Endothelial cell of umbilical vein (primary cell): ENCODE measurements around the gene SLC35B4.

Experiments used
- EZH2 ChIP-seq: IDR thresholded peaks from 2 replicates; pipeline ENCODE4 v1.6.1; 2012; ENCODE audit warnings: borderline replicate concordance, low read depth, mild to moderate bottlenecking, moderate library complexity, low read length, inconsistent platforms; ENCODE audit not compliant: severe bottlenecking
- GATA2 ChIP-seq: IDR thresholded peaks from 2 replicates; pipeline ENCODE4 v1.7.0; 2011; ENCODE audit warnings: low read depth, mild to moderate bottlenecking, moderate library complexity, mixed read lengths, low read length; ENCODE audit not compliant: insufficient read length, insufficient read depth
- JUN ChIP-seq: IDR thresholded peaks from 2 replicates; pipeline ENCODE4 v1.6.1; 2011; ENCODE audit warnings: borderline replicate concordance, low read depth; ENCODE audit not compliant: insufficient read length, insufficient read depth
- POLR2A ChIP-seq: IDR thresholded peaks from 2 replicates; pipeline ENCODE4 v1.6.1; 2012; ENCODE audit warnings: low read depth, mild to moderate bottlenecking, control low read depth, low read length
- POLR2AphosphoS5 ChIP-seq: IDR thresholded peaks from 2 replicates; pipeline ENCODE4 v1.6.1; 2012; ENCODE audit warnings: low read depth, mild to moderate bottlenecking, control low read depth, low read length, moderate library complexity; ENCODE audit not compliant: insufficient read depth
- TF ChIP-seq, protein P1 (sequence below), 2 donors: IDR thresholded peaks; 1 replicate in 1 of 2; 2 replicates in 1 of 2; pipeline ENCODE4 v1.5.1; 2011; ENCODE audit warnings: low read length in 2 of 2, mild to moderate bottlenecking in 2 of 2, moderate library complexity in 2 of 2, control low read depth in 1 of 2, inconsistent platforms in 1 of 2, low read depth in 1 of 2; ENCODE audit not compliant: insufficient read depth in 1 of 2; ENCODE audit errors: extremely low read depth in 1 of 2
- TF ChIP-seq, protein P2 (sequence below): IDR thresholded peaks from 2 replicates; pipeline ENCODE4 v1.6.1; 2011; ENCODE audit not compliant: insufficient read depth, insufficient read length

DNA sequence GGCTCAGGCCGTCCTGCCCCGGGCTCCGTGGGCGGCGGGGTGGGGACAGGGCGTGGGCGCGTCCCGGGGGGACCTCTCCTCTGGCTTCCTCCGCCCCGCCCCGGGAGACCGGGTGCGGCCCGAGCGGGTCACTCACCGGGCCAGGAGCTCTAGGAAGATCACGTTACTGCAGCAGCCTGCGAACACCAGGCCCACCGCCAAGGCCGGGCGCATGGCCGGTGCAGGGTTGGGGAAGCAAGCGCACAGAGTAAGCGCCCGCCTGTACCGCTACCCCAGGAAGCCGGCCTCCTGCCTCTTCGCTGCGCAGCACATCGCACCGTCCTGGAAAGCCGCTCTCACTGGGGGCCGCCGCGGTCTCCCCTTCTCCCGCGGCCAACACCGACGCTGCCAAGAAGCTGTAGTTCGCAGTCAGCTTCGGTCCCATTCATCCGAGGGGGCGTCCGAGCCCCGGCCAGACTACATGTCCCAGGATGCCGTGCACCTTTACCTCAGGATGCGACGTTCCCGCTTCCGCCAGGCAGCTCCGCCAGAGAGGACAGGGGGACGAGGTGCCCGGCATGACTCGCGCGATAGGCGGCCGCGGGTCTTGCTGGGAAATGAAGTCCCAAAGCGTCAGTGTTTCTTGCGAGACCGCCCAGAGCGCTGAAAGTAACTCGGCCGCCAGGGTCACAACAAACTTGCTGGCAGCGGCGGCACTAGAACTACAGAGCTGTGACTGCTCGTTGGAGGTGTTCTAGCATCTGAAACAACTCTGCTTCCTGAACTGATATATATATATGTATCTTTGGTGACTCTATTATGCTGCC lies at the start of gene SLC35B4:
- TF ChIP-seq, protein P1, sequence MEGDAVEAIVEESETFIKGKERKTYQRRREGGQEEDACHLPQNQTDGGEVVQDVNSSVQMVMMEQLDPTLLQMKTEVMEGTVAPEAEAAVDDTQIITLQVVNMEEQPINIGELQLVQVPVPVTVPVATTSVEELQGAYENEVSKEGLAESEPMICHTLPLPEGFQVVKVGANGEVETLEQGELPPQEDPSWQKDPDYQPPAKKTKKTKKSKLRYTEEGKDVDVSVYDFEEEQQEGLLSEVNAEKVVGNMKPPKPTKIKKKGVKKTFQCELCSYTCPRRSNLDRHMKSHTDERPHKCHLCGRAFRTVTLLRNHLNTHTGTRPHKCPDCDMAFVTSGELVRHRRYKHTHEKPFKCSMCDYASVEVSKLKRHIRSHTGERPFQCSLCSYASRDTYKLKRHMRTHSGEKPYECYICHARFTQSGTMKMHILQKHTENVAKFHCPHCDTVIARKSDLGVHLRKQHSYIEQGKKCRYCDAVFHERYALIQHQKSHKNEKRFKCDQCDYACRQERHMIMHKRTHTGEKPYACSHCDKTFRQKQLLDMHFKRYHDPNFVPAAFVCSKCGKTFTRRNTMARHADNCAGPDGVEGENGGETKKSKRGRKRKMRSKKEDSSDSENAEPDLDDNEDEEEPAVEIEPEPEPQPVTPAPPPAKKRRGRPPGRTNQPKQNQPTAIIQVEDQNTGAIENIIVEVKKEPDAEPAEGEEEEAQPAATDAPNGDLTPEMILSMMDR (IDR thresholded peaks at IDR 0.05; ENCODE audit: extremely low read depth in 1 of 2, insufficient read depth in 1 of 2, low read depth in 1 of 2, low read length in 2 of 2), result peak in 1 of 2 donors; percentile 42
- no peak for TF ChIP-seq EZH2
- peak; percentile 57 for TF ChIP-seq POLR2A
- no peak for TF ChIP-seq GATA2
- TF ChIP-seq, protein P2, sequence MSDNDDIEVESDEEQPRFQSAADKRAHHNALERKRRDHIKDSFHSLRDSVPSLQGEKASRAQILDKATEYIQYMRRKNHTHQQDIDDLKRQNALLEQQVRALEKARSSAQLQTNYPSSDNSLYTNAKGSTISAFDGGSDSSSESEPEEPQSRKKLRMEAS, result peak; percentile 4
- TF ChIP-seq POLR2AphosphoS5, result peak; percentile 42
- TF ChIP-seq JUN, result no peak
